Esophagus squamous epithelium (tissue), 5 donors: ENCODE data around the gene CCDC194. TPM values are rescaled to one million over a fixed set of nuclear protein-coding genes. Genes with fewer than 3 reads are reported as not detected.

ENCODE experiments used
- DNase-seq: peaks from one replicate; lab custom pipeline; 2025; lab: John Stamatoyannopoulos, UW
- H3K27ac ChIP-seq, 4 donors: fragments of 200-600 bp; sonication (generic); one replicate each; pipeline ENCODE4 v1.5.1; 2016 to 2019; ENCODE audit warnings: mild to moderate bottlenecking in 1 of 4
- H3K27me3 ChIP-seq, 4 donors: fragments of 200-600 bp; sonication (generic); 1 replicate in 3 of 4; 2 replicates in 1 of 4; pipeline versions ENCODE4 v1.5.1 to v1.6.0; 2017 to 2021; ENCODE audit warnings: antibody characterized with exemption in 1 of 4
- H3K36me3 ChIP-seq, 3 donors: fragments of 200-600 bp; sonication (generic); one replicate each; pipeline ENCODE4 v1.5.1; 2016 to 2019
- H3K4me1 ChIP-seq, 3 donors: fragments of 200-600 bp; sonication (generic); one replicate each; pipeline ENCODE4 v1.5.1; 2017 to 2019
- H3K4me3 ChIP-seq, 4 donors: fragments of 200-600 bp; sonication (generic); 1 replicate in 3 of 4; 2 replicates in 1 of 4; pipeline ENCODE4 v1.5.1; 2016 to 2019; ENCODE audit warnings: mild to moderate bottlenecking in 2 of 4, moderate library complexity in 1 of 4
- H3K9me3 ChIP-seq, 3 donors: fragments of 200-600 bp; sonication (generic); one replicate each; pipeline ENCODE4 v1.5.1; 2016 to 2019
- CTCF ChIP-seq, 6 experiments: fragments of 450-650 bp in 4 of 6; fragments of 200-600 bp in 2 of 6; sonication (generic) in 2 of 6; IDR thresholded peaks; one replicate each; pipeline ENCODE4 v1.5.1; 2016 to 2019; ENCODE audit warnings: antibody characterized with exemption in 6 of 6, mild to moderate bottlenecking in 4 of 6, moderate library complexity in 4 of 6
- POLR2A ChIP-seq, 4 donors: fragments of 450-650 bp; IDR thresholded peaks; one replicate each; pipeline ENCODE4 v1.6.1; 2017; ENCODE audit warnings: antibody characterized with exemption in 4 of 4, mild to moderate bottlenecking in 4 of 4, moderate library complexity in 3 of 4
- WGBS, 2 donors: methylation state at CpG; one replicate each; pipeline ENCODE4 v1.1.5; 2018; 5-methylcytosine and 5-hydroxymethylcytosine counted together
- intact Hi-C: fragments of 100-400 bp; cut with DNase I; formaldehyde crosslinking; loops from one replicate; pipeline ENCODE4 v1.15.0; 2022
- total RNA-seq, 4 donors: library from RNA; depleted of rRNA; stranded (reverse); fragments of >200 nt; gene quantifications; one replicate each; pipeline ENCODE4 v1.1.0, GENCODE V29; 2016
- donor health status: DM: yes; HTN: yes; CAD: no.

CCDC194 gene
- total RNA-seq, 4 donors from 2014 or later: not detected

- TF ChIP-seq CTCF (IDR thresholded peaks at IDR 0.05) (no peak), POLR2A (IDR thresholded peaks at IDR 0.05) (no peak)
- Histone ChIP-seq H3K9me3 (no peaks in the 10 kb centered on the region), H3K4me1 (no peaks in the 10 kb centered on the region), H3K27me3 (no peaks in the 10 kb centered on the region), H3K27ac (no peak overlapping the region), H3K4me3 (no peak overlapping the region), H3K36me3 (no peaks in the 10 kb centered on the region)
- intact Hi-C loops: no loop called here
- 72 to 94% methylated on average over 5 to 6 of the region's 6 CpGs for WGBS, 2 donors
- DNase-seq: no peak
These were observed 33.8 kb downstream of the CCDC194 start for GRCh38 chr19:17359905-17360800.

- Histone ChIP-seq H3K36me3 (no peaks in the 10 kb centered on the region), H3K4me1 (no peaks in the 10 kb centered on the region), H3K27me3 (no peaks in the 10 kb centered on the region), H3K4me3 (no peak overlapping the region), H3K9me3 (no peaks in the 10 kb centered on the region), H3K27ac (peak overlapping the region in 2 of 4 donors; percentile 38 to 52)
- WGBS, 2 donors: 69 to 76% methylated on average over 2 to 7 of the region's 7 CpGs
- TF ChIP-seq CTCF (IDR thresholded peaks at IDR 0.05) (no peak), POLR2A (IDR thresholded peaks at IDR 0.05) (no peak)
- DNase-seq: no peak
- intact Hi-C loops: no loop called here
These were observed 35.6 kb downstream of the CCDC194 start for GRCh38 chr19:17358395-17358794.

GRCh38 chr19:17357724-17358123, 36.3 kb downstream of the CCDC194 start:
- Histone ChIP-seq H3K4me1 (no peaks in the 10 kb centered on the region), H3K4me3 (no peak overlapping the region), H3K36me3 (no peaks in the 10 kb centered on the region), H3K27ac (peak overlapping the region in 2 of 4 donors; percentile 52), H3K27me3 (peaks cover 0 to 6% (median 0%) of the 10 kb centered on the region in 4 donors), H3K9me3 (no peaks in the 10 kb centered on the region)
- intact Hi-C loops: no loop called here
- TF ChIP-seq CTCF (IDR thresholded peaks at IDR 0.05): no peak
- TF ChIP-seq POLR2A (IDR thresholded peaks at IDR 0.05): no peak
- DNase-seq: no peak
- 63 to 75% methylated on average over 4 to 8 of the region's 11 CpGs for WGBS, 2 donors

- WGBS, 2 donors: 74 to 80% methylated on average over 7 of the region's 7 CpGs
- intact Hi-C loops: no loop called here
- DNase-seq: no peak
These were observed 36.8 kb downstream of the CCDC194 start for GRCh38 chr19:17357078-17357666.

More at GRCh38 chr19:17357078-17357666, 36.8 kb downstream of the CCDC194 start:
- Histone ChIP-seq H3K27ac (peak overlapping the region in 2 of 4 donors; percentile 52), H3K36me3 (no peaks in the 10 kb centered on the region), H3K4me3 (no peak overlapping the region), H3K27me3 (peaks cover 0 to 8% (median 0%) of the 10 kb centered on the region in 4 donors), H3K4me1 (peaks cover 0 to 1% (median 0%) of the 10 kb centered on the region in 3 donors), H3K9me3 (no peaks in the 10 kb centered on the region)
- TF ChIP-seq CTCF (IDR thresholded peaks at IDR 0.05): no peak
- no peak for TF ChIP-seq POLR2A (IDR thresholded peaks at IDR 0.05)
